Stimulated activated CD8-positive, alpha-beta memory T cell treated with anti-CD3 and anti-CD28 coated beads, Interleukin-12 subunit alpha, Interleukin-12 subunit beta, amount 100 ng/mL, for 4 hours (primary cell): Measurements from ENCODE around the gene PLXNC1.

Experiments
- DNase-seq: peaks from one replicate; pipeline ENCODE4 v3.0.0-alpha.2; 2020; ENCODE audit warnings: low read depth

Gene PLXNC1

GRCh38 chr12:94162108-94162507 lies 13.7 kb downstream of the PLXNC1 start:
- DNase-seq = no peak

GRCh38 chr12:94163850-94164249 lies 15.5 kb downstream of the PLXNC1 start:
- DNase-seq = no peak

GRCh38 chr12:94165138-94165537 lies 16.8 kb downstream of the PLXNC1 start:
- no peak for DNase-seq

- no peak for DNase-seq
Observed at GRCh38 chr12:94165670-94166364, 17.4 kb downstream of the PLXNC1 start.

- no peak for DNase-seq
Observed at GRCh38 chr12:94167071-94167755, 18.8 kb downstream of the PLXNC1 start.

GRCh38 chr12:94167756-94168416 lies 19.5 kb downstream of the PLXNC1 start:
- DNase-seq = no peak

GRCh38 chr12:94169495-94169894 lies 21.1 kb downstream of the PLXNC1 start:
- no peak for DNase-seq

GRCh38 chr12:94169966-94170689 lies 21.8 kb downstream of the PLXNC1 start:
- DNase-seq = no peak

- DNase-seq = no peak
Observed at GRCh38 chr12:94170690-94171594, 22.6 kb downstream of the PLXNC1 start.

GRCh38 chr12:94171595-94171930 lies 23.2 kb downstream of the PLXNC1 start:
- no peak for DNase-seq

GRCh38 chr12:94172031-94172430 lies 23.7 kb downstream of the PLXNC1 start:
- no peak for DNase-seq

GRCh38 chr12:94172973-94173372 lies 24.6 kb downstream of the PLXNC1 start:
- no peak for DNase-seq

- DNase-seq = no peak
Observed at GRCh38 chr12:94173660-94174265, 25.4 kb downstream of the PLXNC1 start.

- no peak for DNase-seq
Observed at GRCh38 chr12:94174576-94174975, 26.2 kb downstream of the PLXNC1 start.

- no peak for DNase-seq
Observed at GRCh38 chr12:94175763-94176668, 27.6 kb downstream of the PLXNC1 start.

- DNase-seq = no peak
Observed at GRCh38 chr12:94178054-94178453, 29.7 kb downstream of the PLXNC1 start.

- no peak for DNase-seq
Observed at GRCh38 chr12:94178882-94179281, 30.5 kb downstream of the PLXNC1 start.

GRCh38 chr12:94179723-94180122 lies 31.3 kb downstream of the PLXNC1 start:
- no peak for DNase-seq

GRCh38 chr12:94180558-94181296 lies 32.4 kb downstream of the PLXNC1 start:
- DNase-seq = no peak
